GM18861 (cell line): ENCODE measurements around the gene ACSL6.

Experiments used
- ATAC-seq: cut with Tn5 transposase; IDR thresholded peaks from one replicate; pipeline ENCODE4 v1.9.1; 2021; ENCODE audit not compliant: unreplicated experiment

Gene ACSL6

GRCh38 chr5:132011622-132012343 lies at the start of gene ACSL6:
TSS of gene ACSL6 (minus strand) at chr5:132011658. CDS start at chr5:132011553, 105 bp downstream.
- no peak for ATAC-seq

DNA sequence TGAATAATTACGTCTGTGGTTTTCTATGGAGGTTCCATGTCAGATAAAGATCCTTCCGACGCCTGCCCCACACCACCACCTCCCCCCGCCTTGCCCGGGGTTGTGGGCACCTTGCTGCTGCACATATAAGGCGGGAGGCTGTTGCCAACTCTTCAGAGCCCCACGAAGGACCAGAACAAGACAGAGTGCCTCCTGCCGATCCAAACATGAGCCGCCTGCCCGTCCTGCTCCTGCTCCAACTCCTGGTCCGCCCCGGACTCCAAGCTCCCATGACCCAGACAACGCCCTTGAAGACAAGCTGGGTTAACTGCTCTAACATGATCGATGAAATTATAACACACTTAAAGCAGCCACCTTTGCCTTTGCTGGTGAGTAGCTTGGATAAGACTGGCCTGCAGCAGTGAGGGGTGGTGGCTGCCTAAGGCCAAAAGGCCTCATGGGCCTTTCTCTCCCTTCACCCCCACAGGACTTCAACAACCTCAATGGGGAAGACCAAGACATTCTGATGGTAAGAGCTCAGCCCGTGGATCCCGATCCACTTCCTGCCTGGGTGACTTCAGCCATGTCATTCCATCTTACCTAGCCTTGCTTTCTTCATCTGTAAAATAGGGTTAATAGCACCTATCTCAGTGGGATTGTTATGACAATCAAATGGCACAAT lies 49.2 kb upstream of the ACSL6 start, which contains the start of gene IL3:
IL3 (plus strand) TSS at position 155 of the 661 bp plus-strand sequence; CDS start at position 207, 52 bp downstream.
- no peak for ATAC-seq

DNA sequence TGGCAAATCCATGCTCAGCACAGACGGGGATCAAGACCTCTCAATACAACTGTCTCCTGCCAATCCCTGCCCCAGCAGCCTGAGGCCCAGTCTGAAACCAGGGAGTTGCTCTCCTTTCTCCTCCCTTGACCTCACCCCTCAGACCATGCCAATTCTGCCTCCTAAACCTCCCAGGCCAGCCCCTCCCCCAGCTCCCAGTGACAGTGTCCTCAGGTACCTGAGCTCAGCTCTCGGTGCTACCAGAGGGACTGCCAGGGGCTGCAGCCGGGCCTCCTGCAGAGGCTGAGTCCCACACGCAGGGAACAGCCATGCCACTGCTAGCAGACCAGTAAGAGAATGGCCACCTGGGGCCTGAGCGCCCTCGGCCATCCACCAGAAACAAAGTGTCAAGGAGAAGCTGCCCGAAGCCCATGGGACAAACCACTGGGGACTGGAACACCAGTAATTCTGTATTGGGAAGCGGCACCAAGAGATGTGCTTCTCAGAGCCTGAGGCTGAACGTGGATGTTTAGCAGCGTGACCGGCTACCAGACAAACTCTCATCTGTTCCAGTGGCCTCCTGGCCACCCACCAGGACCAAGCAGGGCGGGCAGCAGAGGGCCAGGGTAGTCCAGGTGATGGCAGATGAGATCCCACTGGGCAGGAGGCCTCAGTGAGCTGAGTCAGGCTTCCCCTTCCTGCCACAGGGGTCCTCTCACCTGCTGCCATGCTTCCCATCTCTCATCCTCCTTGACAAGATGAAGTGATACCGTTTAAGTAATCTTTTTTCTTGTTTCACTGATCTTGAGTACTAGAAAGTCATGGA lies 48.4 kb upstream of the ACSL6 start:
- no peak for ATAC-seq

DNA sequence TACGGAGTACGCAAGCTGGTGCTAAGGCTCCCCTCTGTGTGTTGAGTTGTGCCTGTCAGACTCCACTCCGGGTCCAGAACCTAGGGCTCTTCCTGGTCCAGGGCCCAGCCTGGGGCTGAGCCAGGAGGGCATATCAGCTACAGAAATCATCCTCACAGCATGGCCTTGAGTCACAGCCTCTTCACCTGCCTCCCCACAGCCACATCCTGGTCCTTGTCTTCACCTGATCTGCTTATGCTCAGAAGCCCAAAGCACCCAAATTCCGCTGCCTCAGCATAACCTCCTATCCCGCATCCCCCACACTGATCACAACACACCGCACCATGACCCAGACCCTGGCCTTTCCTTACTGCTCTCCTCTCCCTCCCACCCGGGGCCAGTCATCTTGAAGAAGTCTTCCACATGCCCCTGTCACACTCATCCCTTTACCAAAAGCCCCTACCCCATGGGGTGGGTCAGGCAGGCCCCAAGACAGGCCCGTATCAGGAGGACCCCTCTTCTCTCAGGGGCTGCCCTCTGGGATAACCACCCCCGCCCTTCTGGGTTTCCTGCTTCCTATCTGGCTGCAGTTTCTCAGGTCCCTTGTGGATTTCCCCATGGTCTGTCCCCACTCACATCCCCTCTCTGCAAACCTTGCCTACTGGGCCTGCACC lies 47.7 kb upstream of the ACSL6 start:
- no peak for ATAC-seq

- no peak for ATAC-seq
These were observed 47.2 kb upstream of the ACSL6 start for GRCh38 chr5:132058646-132059042.

DNA sequence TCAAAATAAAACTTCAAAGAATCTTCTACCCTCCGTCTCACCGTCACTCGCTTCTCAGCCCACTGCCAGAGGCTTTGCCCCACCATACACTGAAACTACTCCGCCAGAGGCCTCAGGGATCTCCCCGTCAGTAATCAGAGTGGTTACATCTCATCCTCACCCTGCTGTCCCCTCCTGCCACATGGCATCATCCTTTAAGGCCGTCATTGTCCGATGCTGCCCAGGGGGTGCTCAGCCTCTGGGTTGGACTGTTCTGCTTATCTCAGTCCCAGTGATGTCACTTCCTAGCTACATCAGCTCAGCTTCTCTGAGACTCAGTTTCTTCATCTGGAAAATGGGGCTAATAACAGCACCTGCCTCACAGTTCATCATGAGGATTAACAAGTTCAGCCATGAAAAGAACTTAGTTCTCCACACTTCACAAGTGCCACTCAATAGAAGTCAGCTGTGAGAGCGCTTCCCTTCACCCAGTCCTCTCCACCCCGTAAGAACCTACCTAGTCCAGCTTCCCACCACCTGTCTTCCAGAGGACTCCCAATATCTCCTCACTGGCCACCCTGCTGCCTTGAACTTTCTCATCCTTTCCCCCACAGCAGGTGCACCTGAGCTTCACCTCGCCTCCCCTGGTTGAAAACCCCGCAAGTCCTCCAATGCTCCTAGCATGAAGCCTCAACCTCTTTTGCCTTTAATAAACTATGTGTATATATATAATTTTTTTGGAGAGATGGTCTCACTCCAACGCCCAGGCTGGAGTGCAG lies 46.2 kb upstream of the ACSL6 start:
- no peak for ATAC-seq

DNA sequence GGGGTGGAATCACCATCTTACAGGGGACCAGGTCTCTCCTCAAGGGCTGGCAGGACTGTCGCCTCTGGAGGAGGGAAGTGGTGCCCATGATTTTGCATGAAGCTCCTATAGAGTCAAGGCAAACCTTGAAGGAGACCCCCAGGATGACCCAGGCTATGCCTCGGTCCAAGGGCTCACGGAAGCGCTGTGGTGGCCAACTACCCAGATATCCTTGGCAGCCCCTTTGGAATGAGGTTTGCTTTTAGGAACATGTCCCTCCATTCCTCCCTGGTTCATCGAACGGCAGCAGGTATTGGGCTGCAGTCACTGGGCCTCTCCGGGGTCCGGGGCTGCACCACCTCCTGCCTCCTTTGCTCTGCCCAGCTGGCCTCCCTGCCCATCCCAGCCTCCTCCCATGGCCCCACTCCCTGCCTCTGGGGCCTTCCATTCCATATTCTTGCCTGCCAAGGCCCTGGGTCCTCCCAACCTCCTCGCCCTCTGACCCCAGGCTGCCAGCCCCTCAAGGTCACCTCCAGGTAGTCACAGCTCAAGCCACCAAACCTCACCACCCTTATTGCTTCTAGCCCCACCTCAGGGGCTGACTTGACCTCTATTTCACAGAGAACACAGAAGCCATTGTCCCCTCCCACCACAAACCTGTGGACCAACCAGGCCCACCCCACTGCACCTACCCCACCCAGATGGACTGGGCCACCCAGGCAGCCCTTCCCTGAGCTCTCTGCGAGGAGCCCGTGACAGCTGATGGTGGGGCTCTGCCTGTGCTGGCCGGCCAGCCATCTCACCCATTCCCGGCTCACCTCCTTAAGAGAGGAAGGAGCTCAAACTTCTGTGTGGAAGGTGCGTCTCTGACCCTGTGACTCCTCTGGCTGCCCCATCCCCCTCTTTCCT lies 45.4 kb upstream of the ACSL6 start:
- no peak for ATAC-seq

- ATAC-seq, result no peak
These were observed 44.6 kb upstream of the ACSL6 start for GRCh38 chr5:132055808-132056609.

GRCh38 chr5:132055441-132055807 lies 44.0 kb upstream of the ACSL6 start:
- no peak for ATAC-seq

DNA sequence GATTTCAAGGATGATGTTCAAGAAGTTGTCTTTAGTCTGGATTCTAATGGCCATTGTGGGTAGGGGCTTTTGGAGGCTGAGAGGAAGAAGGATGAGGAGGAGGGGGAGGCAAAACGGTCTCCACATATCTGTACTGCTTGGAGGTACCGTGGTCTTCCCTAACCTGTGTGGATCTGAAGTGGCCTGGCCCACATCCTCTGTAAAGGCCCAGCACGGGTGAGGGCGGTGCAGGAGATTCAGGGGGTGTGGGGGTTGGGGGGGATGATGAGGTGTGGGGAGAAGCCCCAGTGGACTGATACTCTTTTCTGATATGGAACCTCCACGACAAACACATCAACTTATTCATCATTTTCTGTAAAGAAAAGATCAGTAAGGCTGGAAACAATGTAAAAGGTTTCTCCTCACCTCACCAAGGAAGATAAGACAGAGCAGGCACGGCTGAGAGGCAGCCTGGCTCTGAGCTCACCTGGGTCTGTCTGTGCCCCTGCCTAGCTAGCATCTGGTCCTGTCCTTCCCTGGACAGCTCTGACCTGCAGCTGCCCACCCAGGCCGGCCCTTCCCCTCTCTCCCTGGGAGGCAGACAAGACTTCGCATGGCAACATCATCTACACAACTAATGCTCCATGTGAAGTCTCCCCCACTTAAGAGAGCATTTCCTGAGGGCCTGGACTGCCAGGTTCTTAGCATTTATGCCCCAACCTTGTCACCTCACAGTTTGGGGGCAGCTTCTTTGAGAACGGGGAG lies 43.4 kb upstream of the ACSL6 start:
- no peak for ATAC-seq

- ATAC-seq, result no peak
These were observed 42.7 kb upstream of the ACSL6 start for GRCh38 chr5:132054031-132054696.

- no peak for ATAC-seq
These were observed 42.0 kb upstream of the ACSL6 start for GRCh38 chr5:132053483-132053882.

DNA sequence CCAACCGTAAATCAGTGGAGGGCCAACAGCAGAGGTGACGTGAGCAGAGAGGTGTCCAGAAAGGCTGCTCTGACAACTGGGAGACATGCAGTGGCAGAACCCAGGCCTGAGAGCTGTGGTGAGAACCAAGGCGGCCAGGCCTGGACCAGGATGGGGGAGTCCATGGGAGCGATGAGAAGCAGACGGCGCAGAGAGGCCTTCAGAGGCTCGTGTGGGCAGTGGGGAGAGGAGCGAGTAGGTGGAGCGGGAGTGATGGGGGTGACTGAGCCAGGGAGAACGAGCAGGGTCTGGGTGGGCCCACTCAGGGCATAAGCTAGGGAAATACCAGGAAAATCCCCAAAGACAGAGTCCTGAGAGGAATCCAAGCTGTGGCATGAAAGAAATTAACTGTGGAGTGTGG lies 41.1 kb upstream of the ACSL6 start:
- ATAC-seq, result no peak

GRCh38 chr5:132050661-132051552 lies 39.4 kb upstream of the ACSL6 start:
- ATAC-seq, result no peak

GRCh38 chr5:132050136-132050535 lies 38.7 kb upstream of the ACSL6 start:
- no peak for ATAC-seq

DNA sequence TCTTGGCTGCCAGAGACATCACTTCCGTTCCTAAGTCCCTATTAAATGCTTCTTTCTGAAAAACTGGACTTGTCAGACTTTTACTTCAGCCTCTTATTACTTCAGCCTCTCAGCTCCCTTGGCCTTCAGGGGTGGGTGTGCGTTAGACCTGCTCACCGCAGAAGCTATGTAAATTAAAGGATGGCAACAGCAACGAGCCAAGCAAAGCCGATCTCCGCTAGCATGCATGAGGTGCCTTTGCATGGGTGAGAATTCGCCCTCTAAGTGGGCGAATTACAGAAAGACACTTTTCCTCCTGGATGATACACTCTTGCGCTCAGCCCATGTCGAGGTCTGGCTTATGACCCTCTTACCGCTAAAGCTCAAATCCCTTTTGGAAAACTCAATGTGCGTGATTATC lies 38.1 kb upstream of the ACSL6 start:
- no peak for ATAC-seq

- ATAC-seq, result no peak
These were observed 37.6 kb upstream of the ACSL6 start for GRCh38 chr5:132049093-132049492.
